BLaER1 treated with 17β-estradiol and CSF1 and Interleukin-3, amounts not matched to agents 10 nM and 100 nM (cell line): ENCODE results near the gene CABP4.

ENCODE experiments used
- H3K27ac ChIP-seq, 11 experiments: shearing (Covaris generic); formaldehyde crosslinking; 2 replicates each; pipeline ENCODE4 v1.8.1; 2022
- H3K27me3 ChIP-seq, 11 experiments: shearing (Covaris generic); formaldehyde crosslinking; 2 replicates each; pipeline ENCODE4 v1.8.1; 2022
- H3K36me3 ChIP-seq, 11 experiments: shearing (Covaris generic); formaldehyde crosslinking; 2 replicates each; pipeline ENCODE4 v1.8.1; 2022
- H3K4me1 ChIP-seq, 10 experiments: shearing (Covaris generic); formaldehyde crosslinking; 2 replicates each; pipeline ENCODE4 v1.8.1; 2022
- H3K4me2 ChIP-seq, 11 experiments: shearing (Covaris generic); formaldehyde crosslinking; 2 replicates each; pipeline ENCODE4 v1.8.1; 2022
- H3K4me3 ChIP-seq, 10 experiments: shearing (Covaris generic); formaldehyde crosslinking; 2 replicates each; pipeline ENCODE4 v1.8.1; 2022
- H3K9ac ChIP-seq, 11 experiments: shearing (Covaris generic); formaldehyde crosslinking; 2 replicates each; pipeline ENCODE4 v1.8.1; 2022
- H3K9me3 ChIP-seq, 11 experiments: shearing (Covaris generic); formaldehyde crosslinking; replicated peaks in 1 of 11; 2 replicates each; pipeline ENCODE4 v1.8.1; 2022
- H4K20me1 ChIP-seq, 11 experiments: shearing (Covaris generic); formaldehyde crosslinking; 2 replicates each; pipeline ENCODE4 v1.8.1; 2022
- Cebpa-rat ChIP-seq, 11 experiments: shearing (Covaris generic); IDR thresholded peaks; 2 replicates each; pipeline ENCODE4 v1.8.1; 2022

CABP4 gene

GRCh38 chr11:67429722-67430121 lies 25.4 kb upstream of the CABP4 start:
- no peak for TF ChIP-seq Cebpa-rat (IDR thresholded peaks at IDR 0.05)
- Histone ChIP-seq H3K4me2 (peak overlapping the region; percentile 79 to 98 (median 91)), H3K9me3 (no peaks in the 10 kb centered on the region), H4K20me1 (peaks cover 0 to 57% (median 40%) of the 10 kb centered on the region in 11 experiments; a peak in 18 of 22 replicates), H3K36me3 (peaks cover 42 to 55% (median 50%) of the 10 kb centered on the region in 11 experiments), H3K4me1 (peaks cover 27 to 67% (median 55%) of the 10 kb centered on the region in 10 experiments), H3K9ac (peak overlapping the region; percentile 86 to 96 (median 90); a peak in 18 of 22 replicates), H3K27me3 (no peaks in the 10 kb centered on the region), H3K27ac (no peak overlapping the region), H3K4me3 (peak overlapping the region in 9 of 10 experiments; percentile 80 to 99 (median 90); a peak in 11 of 20 replicates)

DNA sequence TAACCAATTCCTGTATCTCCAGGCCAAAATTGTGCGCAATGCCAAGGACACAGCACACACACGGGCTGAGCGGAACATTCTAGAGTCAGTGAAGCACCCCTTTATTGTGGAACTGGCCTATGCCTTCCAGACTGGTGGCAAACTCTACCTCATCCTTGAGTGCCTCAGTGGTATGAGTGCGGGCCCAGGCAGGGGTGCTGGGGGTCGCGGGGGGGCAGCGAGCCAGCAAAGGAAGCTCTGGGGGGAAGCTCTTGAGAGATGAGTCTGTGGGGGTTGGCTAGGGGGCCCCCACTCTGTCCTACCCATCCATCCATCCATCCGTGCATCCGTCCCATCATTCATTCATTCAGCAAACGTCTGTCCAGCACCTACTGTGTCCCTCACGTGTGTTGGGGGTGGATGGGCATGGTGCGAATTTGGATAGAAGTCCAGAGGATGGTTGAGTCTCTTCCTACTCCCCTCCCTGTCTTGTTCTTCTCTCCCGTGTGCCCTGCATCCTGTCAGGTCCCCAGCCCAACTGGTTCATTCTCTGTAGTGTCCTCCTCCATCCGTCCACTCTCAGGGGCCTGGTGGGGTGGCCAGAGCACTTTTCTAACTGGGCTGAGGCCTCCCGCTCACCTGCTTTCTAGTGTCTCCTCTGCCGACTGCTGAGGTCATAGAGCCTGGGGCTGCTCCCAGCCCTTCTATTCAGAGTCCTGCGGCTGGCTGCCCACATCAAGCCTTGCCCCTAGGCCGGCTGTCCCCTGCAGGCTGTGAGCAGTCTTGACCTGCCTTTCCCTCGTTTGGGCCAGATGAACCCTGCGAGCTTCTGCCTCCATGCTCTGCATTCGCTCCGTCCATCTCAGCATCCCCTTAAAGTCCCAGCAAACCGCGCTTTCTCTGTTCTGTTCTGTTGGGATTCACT lies 23.6 kb upstream of the CABP4 start:
- Histone ChIP-seq H3K4me1 (peaks cover 45 to 82% (median 71%) of the 10 kb centered on the region in 10 experiments), H3K9ac (peak overlapping the region in 7 of 11 experiments; percentile 11 to 83 (median 41); a peak in 10 of 22 replicates), H3K36me3 (peaks cover 57 to 71% (median 66%) of the 10 kb centered on the region in 11 experiments)

DNA sequence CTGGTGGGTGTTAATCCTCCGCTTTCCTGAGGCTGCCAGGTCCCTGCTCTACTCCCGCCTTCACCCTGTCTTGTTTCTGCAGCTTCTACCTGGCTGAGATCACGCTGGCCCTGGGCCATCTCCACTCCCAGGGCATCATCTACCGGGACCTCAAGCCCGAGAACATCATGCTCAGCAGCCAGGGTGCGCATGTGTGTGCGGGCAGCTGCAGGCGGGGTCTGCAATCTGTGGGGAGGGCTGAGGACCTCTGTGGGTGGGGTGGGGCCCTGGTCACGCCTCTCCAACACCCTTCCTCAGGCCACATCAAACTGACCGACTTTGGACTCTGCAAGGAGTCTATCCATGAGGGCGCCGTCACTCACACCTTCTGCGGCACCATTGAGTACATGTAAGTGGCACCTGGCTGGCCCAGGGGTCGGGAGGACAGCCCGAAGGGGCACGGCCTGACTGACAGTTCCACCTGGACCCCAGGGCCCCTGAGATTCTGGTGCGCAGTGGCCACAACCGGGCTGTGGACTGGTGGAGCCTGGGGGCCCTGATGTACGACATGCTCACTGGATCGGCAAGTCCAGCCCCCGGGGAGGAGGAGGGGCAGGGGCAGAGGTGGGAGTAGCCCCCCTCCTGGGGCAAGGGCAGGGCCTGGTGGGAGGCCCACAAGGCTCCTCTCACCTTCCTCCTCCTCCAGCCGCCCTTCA lies 22.4 kb upstream of the CABP4 start:
- Histone ChIP-seq H3K4me1 (peaks cover 49 to 83% (median 73%) of the 10 kb centered on the region in 10 experiments), H3K4me2 (peak overlapping the region in 8 of 11 experiments; percentile 88 to 99 (median 98); a peak in 12 of 22 replicates), H3K27ac (peak overlapping the region in 4 of 11 experiments; percentile 7 to 97 (median 28); a peak in 7 of 22 replicates), H3K9me3 (no peaks in the 10 kb centered on the region), H4K20me1 (peaks cover 5 to 78% (median 59%) of the 10 kb centered on the region in 11 experiments; a peak in 21 of 22 replicates), H3K9ac (peak overlapping the region in 10 of 11 experiments; percentile 40 to 94 (median 85); a peak in 14 of 22 replicates), H3K27me3 (no peaks in the 10 kb centered on the region), H3K4me3 (no peak overlapping the region), H3K36me3 (peaks cover 62 to 72% (median 66%) of the 10 kb centered on the region in 11 experiments)
- TF ChIP-seq Cebpa-rat (IDR thresholded peaks at IDR 0.05): no peak

More for the DNA sequence above, 23.6 kb upstream of the CABP4 start:
- Histone ChIP-seq H3K9me3 (no peaks in the 10 kb centered on the region), H3K4me3 (no peak overlapping the region), H4K20me1 (peaks cover 0 to 75% (median 58%) of the 10 kb centered on the region in 11 experiments; a peak in 20 of 22 replicates), H3K27me3 (no peaks in the 10 kb centered on the region), H3K27ac (peak overlapping the region in 1 of 11 experiments; percentile 22; a peak in 1 of 22 replicates), H3K4me2 (no peak overlapping the region; a peak in 2 of 22 replicates)
- no peak for TF ChIP-seq Cebpa-rat (IDR thresholded peaks at IDR 0.05)

DNA sequence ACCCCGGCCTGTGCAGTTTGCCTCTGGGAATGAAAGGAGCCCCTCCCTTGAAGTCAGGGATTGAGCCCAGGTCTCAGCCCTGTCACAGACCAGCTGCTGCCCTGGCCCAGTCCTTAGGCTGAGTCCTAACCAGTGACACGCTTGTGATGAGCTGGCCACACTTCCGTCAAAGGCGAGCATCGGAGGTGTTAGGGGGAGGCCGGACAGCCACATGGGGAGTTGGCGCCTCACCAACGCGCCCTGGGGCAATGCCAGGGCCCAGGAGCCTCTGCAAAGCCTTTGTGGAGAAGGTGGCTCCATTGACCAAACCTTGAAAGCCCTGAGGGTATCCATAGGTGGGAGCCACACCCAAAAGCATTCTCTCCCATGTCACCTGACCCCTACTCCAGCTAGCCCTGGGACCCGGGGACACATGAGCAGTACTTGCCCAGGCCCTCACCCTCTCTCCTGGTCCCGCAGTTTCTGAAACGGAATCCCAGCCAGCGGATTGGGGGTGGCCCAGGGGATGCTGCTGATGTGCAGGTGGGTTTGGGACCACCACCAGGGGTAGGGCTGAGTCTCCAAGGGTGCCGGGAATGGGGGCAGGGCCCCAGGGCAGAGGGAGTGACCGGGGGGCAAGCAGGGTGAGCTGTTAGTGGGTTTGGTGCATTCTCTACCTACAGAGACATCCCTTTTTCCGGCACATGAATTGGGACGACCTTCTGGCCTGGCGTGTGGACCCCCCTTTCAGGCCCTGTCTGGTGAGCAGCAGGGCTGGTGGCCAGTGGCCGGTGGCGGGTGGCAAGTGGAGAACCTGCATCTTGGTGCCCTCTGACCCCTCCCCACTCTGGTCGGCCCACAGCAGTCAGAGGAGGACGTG lies 21.4 kb upstream of the CABP4 start:
- Histone ChIP-seq H3K36me3 (peaks cover 63 to 81% (median 68%) of the 10 kb centered on the region in 11 experiments), H3K27ac (peak overlapping the region in 8 of 11 experiments; percentile 5 to 97 (median 86); a peak in 11 of 22 replicates), H3K9me3 (no peaks in the 10 kb centered on the region), H3K9ac (peak overlapping the region; percentile 40 to 94 (median 83); a peak in 18 of 22 replicates), H3K4me2 (peak overlapping the region; percentile 9 to 99 (median 97); a peak in 19 of 22 replicates), H3K4me1 (peaks cover 59 to 93% (median 82%) of the 10 kb centered on the region in 10 experiments), H3K27me3 (no peaks in the 10 kb centered on the region), H4K20me1 (peaks cover 12 to 85% (median 59%) of the 10 kb centered on the region in 11 experiments; a peak in 21 of 22 replicates), H3K4me3 (no peak overlapping the region)
- TF ChIP-seq Cebpa-rat (IDR thresholded peaks at IDR 0.05): no peak

DNA sequence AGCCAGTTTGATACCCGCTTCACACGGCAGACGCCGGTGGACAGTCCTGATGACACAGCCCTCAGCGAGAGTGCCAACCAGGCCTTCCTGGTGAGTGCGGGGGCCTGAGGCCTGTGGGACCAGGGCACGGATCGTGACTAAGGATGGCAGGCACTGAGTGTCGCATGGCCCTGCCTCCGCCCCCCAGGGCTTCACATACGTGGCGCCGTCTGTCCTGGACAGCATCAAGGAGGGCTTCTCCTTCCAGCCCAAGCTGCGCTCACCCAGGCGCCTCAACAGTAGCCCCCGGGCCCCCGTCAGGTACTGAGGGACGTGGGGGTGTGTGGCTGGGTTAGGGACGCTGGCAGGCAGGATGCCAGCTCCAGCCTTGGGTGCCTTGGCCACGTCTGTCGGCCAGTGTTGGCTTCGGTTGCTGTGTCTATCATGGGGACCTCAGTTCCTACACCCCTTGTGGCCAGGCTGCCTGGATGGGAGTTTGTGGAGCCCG lies 20.7 kb upstream of the CABP4 start:
- Histone ChIP-seq H4K20me1 (peaks cover 16 to 81% (median 53%) of the 10 kb centered on the region in 11 experiments; a peak in 21 of 22 replicates), H3K4me2 (peak overlapping the region; percentile 88 to 99 (median 98)), H3K27ac (peak overlapping the region in 9 of 11 experiments; percentile 52 to 97 (median 89); a peak in 14 of 22 replicates), H3K27me3 (no peaks in the 10 kb centered on the region), H3K9me3 (no peaks in the 10 kb centered on the region), H3K4me3 (0 out of 20 replicates have a peak overlapping the region, but pooled peaks of 1 of the 10 experiments have one; percentile 80), H3K4me1 (peaks cover 60 to 94% (median 82%) of the 10 kb centered on the region in 10 experiments), H3K36me3 (peaks cover 63 to 84% (median 68%) of the 10 kb centered on the region in 11 experiments), H3K9ac (peak overlapping the region; percentile 14 to 94 (median 83); a peak in 19 of 22 replicates)
- TF ChIP-seq Cebpa-rat (IDR thresholded peaks at IDR 0.05): no peak

- no peak for TF ChIP-seq Cebpa-rat (IDR thresholded peaks at IDR 0.05)
- peaks cover 59 to 86% (median 61%) of the 10 kb centered on the region in 11 experiments for H3K36me3 ChIP-seq
- H3K27me3 ChIP-seq: no peaks in the 10 kb centered on the region
- H3K4me2 ChIP-seq: peak overlapping the region; percentile 88 to 99 (median 98)
- peaks cover 60 to 94% (median 83%) of the 10 kb centered on the region in 10 experiments for H3K4me1 ChIP-seq
- peaks cover 20 to 83% (median 56%) of the 10 kb centered on the region in 11 experiments; a peak in 21 of 22 replicates for H4K20me1 ChIP-seq
- peak overlapping the region; percentile 62 to 94 (median 83); a peak in 20 of 22 replicates for H3K9ac ChIP-seq
- no peaks in the 10 kb centered on the region for H3K9me3 ChIP-seq
- peak overlapping the region in 9 of 11 experiments; percentile 52 to 97 (median 89); a peak in 17 of 22 replicates for H3K27ac ChIP-seq
- H3K4me3 ChIP-seq: peak overlapping the region in 8 of 10 experiments; percentile 68 to 80 (median 71); a peak in 15 of 20 replicates
Observed at GRCh38 chr11:67435031-67435726, 20.0 kb upstream of the CABP4 start.
